Measurements from ENCODE around the gene CNGA1. TPM values are rescaled to one million over a fixed set of nuclear protein-coding genes. Genes with fewer than 3 reads are reported as not detected.
A peak's percentile ranks its signal among the peaks of the same experiment; 100 is the strongest.
"Not testable (repeated sequence)": the region's sequence is repeated elsewhere in the genome, so short reads cannot be mapped to it uniquely, and the experiment has no call there.

Gene CNGA1
- polyA plus RNA-seq, 1 experiment, result not detected

GRCh38 chr4:47922436-47923260 is 93.8 kb downstream of the CNGA1 start:
- DNase-seq (ENCODE audit: low read depth, low spot score); H3K27ac ChIP-seq (ENCODE audit: low read depth, low read length); H3K4me3 ChIP-seq (ENCODE audit: low read depth, low read length); H3K27me3 ChIP-seq (ENCODE audit: control insufficient read depth, insufficient read depth, low read length); H3K9me3 ChIP-seq (ENCODE audit: control insufficient read depth, insufficient read depth, low read length); POLR2A ChIA-PET: not testable (repeated sequence)
- CTCF ChIA-PET, result interaction anchor here (0.5 to 2.3 kb wide), 2 partner anchors 11 to 454 kb away, joined by 5 to 8 read pairs; no protein-coding TSS in a partner anchor

- CTCF ChIA-PET, result interaction anchor here (0.6 to 0.7 kb wide), 2 partner anchors 81 to 246 kb away, joined by 3 to 4 read pairs; no protein-coding TSS in a partner anchor
- H3K27ac ChIP-seq (ENCODE audit: low read depth, low read length), result not testable (repeated sequence)
Observed at GRCh38 chr4:47917163-47917562, 99.3 kb downstream of the CNGA1 start.

GRCh38 chr4:47915378-47915777 is 101.1 kb downstream of the CNGA1 start:
- Histone ChIP-seq H3K27ac (ENCODE audit: low read depth, low read length) (no peak overlapping the region), H3K4me3 (ENCODE audit: low read depth, low read length) (no peak overlapping the region), H3K27me3 (ENCODE audit: control insufficient read depth, insufficient read depth, low read length) (no peaks in the 10 kb centered on the region), H3K9me3 (ENCODE audit: control insufficient read depth, insufficient read depth, low read length) (peaks cover 4% of the 10 kb centered on the region; the same call in 1 of the 2 replicates)
- TF ChIP-seq CTCF (IDR thresholded peaks at IDR 0.05; ENCODE audit: low read depth, low read length), result no peak
- ChIA-PET CTCF (interaction anchor here (0.9 to 1.2 kb wide), 3 partner anchors 10 to 210 kb away, joined by 3 to 4 read pairs (median 4); no protein-coding TSS in a partner anchor), POLR2A (no interaction called here)
- DNase-seq (ENCODE audit: low read depth, low spot score), result no peak

More at GRCh38 chr4:47917163-47917562, 99.3 kb downstream of the CNGA1 start:
- H3K4me3 ChIP-seq (ENCODE audit: low read depth, low read length); H3K9me3 ChIP-seq (ENCODE audit: control insufficient read depth, insufficient read depth, low read length); DNase-seq (ENCODE audit: low read depth, low spot score); H3K27me3 ChIP-seq (ENCODE audit: control insufficient read depth, insufficient read depth, low read length); POLR2A ChIA-PET: not testable (repeated sequence)

- Histone ChIP-seq H3K27me3 (ENCODE audit: control insufficient read depth, insufficient read depth, low read length) (no peaks in the 10 kb centered on the region), H3K27ac (ENCODE audit: low read depth, low read length) (no peak overlapping the region), H3K9me3 (ENCODE audit: control insufficient read depth, insufficient read depth, low read length) (peaks cover 4% of the 10 kb centered on the region; the same call in 1 of the 2 replicates), H3K4me3 (ENCODE audit: low read depth, low read length) (peak overlapping the region; percentile 78)
- POLR2A ChIA-PET, result interaction anchor here (0.6 to 1.4 kb wide), 7 partner anchors 11 to 452 kb away, joined by 3 to 4 read pairs (median 3); partner anchors contain the start of gene COMMD8
- no peak for TF ChIP-seq CTCF (IDR thresholded peaks at IDR 0.05; ENCODE audit: low read depth, low read length)
- CTCF ChIA-PET, result interaction anchor here (0.9 to 1.0 kb wide), 2 partner anchors 78 to 210 kb away, joined by 3 to 4 read pairs; no protein-coding TSS in a partner anchor
- DNase-seq (ENCODE audit: low read depth, low spot score), result no peak
Observed at GRCh38 chr4:47914926-47915237, 101.6 kb downstream of the CNGA1 start.

GRCh38 chr4:47914220-47914925 is 102.1 kb downstream of the CNGA1 start, which contains the start of gene NFXL1:
Gene NFXL1, minus strand, starts transcription at chr4:47914583. Its CDS starts 380 bp downstream, at chr4:47914203.
- ChIA-PET POLR2A (interaction anchor here (0.6 to 1.4 kb wide), 8 partner anchors 11 to 451 kb away, joined by 3 to 4 read pairs (median 4); partner anchors contain the start of gene COMMD8), CTCF (interaction anchor here (0.6 to 1.0 kb wide), 3 partner anchors 11 to 209 kb away, joined by 3 to 4 read pairs (median 3); no protein-coding TSS in a partner anchor)
- Histone ChIP-seq H3K4me3 (ENCODE audit: low read depth, low read length) (peak within 1 kb of the TSS; percentile 84), H3K9me3 (ENCODE audit: control insufficient read depth, insufficient read depth, low read length) (peaks cover 4% of the 10 kb centered on the region; the same call in 1 of the 2 replicates), H3K27ac (ENCODE audit: low read depth, low read length) (peak within 1 kb of the TSS; percentile 73), H3K27me3 (ENCODE audit: control insufficient read depth, insufficient read depth, low read length) (no peaks in the 10 kb centered on the region)
- no peak for TF ChIP-seq CTCF (IDR thresholded peaks at IDR 0.05; ENCODE audit: low read depth, low read length)
- DNase-seq (ENCODE audit: low read depth, low spot score), result peak; percentile 92
